GM06990 (cell line): ENCODE measurements around the gene GAST.
"Not testable (repeated sequence)": the region's sequence is repeated elsewhere in the genome, so short reads cannot be mapped to it uniquely, and the experiment has no call there.

Experiments used
- DNase-seq: peaks from one replicate; pipeline ENCODE4 v3.0.0-alpha.2; 2011; ENCODE audit not compliant: insufficient read length; ENCODE audit errors: extremely low read depth
- H3K27me3 ChIP-seq: replicated peaks from 2 replicates; pipeline ENCODE4 v1.6.0; 2011; ENCODE audit warnings: low read length; ENCODE audit not compliant: control insufficient read depth, insufficient read depth
- H3K36me3 ChIP-seq: 2 replicates; pipeline ENCODE4 v1.5.1; 2011; ENCODE audit warnings: low read length; ENCODE audit not compliant: control insufficient read depth, insufficient read depth
- H3K4me3 ChIP-seq: replicated peaks from 2 replicates; pipeline ENCODE4 v1.5.1; 2011; ENCODE audit warnings: low read depth, mild to moderate bottlenecking, control low read depth, low read length
- TF ChIP-seq, protein P1 (sequence below): IDR thresholded peaks from 2 replicates; pipeline ENCODE4 v1.5.1; 2011; ENCODE audit warnings: low read length, control low read depth, mild to moderate bottlenecking, inconsistent platforms; ENCODE audit not compliant: insufficient read depth, poor library complexity, severe bottlenecking

GAST gene

DNA sequence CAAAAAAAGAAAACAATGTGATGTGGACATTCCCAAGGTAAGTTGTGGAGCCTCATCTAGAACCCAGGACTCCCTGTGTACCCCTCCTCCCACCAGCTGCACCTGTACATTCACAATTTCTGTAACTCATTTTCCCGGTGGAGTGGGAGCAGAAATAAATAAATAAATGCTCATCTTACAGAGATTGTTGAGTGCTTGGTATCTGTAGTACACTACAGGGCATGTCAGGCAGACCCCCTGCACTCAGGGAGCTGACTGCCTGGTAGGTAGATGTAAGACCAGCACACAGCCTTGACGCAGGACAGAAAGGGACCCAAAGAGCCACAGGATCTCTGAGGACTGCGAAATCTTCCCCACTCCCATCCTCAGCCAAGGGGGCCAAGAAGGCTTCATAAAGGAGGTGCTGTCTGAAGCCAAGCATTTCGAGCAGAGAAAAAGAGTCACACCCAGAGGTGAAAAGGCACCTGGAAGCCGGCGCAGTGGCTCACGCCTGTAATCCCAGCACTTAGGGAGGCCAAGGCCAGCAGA is 16.9 kb upstream of the GAST start:
- no peak overlapping the region for H3K4me3 ChIP-seq
- DNase-seq, result no peak
- H3K27me3 ChIP-seq, result no peaks in the 10 kb centered on the region
- TF ChIP-seq, protein P1, sequence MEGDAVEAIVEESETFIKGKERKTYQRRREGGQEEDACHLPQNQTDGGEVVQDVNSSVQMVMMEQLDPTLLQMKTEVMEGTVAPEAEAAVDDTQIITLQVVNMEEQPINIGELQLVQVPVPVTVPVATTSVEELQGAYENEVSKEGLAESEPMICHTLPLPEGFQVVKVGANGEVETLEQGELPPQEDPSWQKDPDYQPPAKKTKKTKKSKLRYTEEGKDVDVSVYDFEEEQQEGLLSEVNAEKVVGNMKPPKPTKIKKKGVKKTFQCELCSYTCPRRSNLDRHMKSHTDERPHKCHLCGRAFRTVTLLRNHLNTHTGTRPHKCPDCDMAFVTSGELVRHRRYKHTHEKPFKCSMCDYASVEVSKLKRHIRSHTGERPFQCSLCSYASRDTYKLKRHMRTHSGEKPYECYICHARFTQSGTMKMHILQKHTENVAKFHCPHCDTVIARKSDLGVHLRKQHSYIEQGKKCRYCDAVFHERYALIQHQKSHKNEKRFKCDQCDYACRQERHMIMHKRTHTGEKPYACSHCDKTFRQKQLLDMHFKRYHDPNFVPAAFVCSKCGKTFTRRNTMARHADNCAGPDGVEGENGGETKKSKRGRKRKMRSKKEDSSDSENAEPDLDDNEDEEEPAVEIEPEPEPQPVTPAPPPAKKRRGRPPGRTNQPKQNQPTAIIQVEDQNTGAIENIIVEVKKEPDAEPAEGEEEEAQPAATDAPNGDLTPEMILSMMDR, result no peak
- peaks cover 28% of the 10 kb centered on the region for H3K36me3 ChIP-seq

DNA sequence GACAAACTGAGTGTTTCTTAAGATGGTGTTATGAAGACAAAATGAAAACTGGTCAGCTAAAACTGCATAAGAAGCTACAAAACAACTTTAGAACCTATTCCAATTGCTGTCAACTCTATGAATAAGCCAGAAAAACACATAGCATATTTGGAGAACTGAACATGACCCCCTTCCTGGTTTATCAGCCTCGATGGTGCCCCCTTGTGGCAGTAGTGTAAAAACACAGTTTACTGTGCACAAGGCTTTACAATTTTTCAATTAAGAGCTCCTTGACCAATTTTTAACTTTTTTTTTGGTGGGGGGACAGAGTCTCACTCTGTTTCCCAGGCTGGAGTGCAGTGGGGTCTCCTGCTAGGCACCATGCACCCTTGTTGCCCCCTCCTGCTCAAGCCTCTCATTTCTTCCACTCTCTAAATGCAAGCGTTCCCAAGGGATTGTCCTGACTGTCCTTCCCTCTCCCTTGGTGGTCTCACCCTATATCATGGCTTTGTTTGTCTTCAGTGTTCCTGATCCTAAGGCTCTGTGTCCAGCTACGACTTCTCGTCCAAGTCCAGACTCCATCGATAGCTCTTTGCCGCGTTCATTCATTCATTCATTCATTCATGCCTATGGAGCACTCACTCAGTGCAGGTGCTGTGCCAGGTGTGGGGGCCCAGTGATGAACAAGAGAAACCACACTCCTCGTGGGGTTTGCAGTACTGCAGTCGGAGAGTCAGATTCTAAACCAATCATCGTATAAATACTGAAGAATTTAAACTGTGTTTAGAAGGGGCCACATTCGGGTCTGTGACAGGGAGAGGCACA is 16.0 kb upstream of the GAST start:
- H3K36me3 ChIP-seq, result peaks cover 20% of the 10 kb centered on the region
- TF ChIP-seq, protein P1, result peak; percentile 79
- no peak overlapping the region for H3K4me3 ChIP-seq
- DNase-seq, result no peak
- no peaks in the 10 kb centered on the region for H3K27me3 ChIP-seq

DNA sequence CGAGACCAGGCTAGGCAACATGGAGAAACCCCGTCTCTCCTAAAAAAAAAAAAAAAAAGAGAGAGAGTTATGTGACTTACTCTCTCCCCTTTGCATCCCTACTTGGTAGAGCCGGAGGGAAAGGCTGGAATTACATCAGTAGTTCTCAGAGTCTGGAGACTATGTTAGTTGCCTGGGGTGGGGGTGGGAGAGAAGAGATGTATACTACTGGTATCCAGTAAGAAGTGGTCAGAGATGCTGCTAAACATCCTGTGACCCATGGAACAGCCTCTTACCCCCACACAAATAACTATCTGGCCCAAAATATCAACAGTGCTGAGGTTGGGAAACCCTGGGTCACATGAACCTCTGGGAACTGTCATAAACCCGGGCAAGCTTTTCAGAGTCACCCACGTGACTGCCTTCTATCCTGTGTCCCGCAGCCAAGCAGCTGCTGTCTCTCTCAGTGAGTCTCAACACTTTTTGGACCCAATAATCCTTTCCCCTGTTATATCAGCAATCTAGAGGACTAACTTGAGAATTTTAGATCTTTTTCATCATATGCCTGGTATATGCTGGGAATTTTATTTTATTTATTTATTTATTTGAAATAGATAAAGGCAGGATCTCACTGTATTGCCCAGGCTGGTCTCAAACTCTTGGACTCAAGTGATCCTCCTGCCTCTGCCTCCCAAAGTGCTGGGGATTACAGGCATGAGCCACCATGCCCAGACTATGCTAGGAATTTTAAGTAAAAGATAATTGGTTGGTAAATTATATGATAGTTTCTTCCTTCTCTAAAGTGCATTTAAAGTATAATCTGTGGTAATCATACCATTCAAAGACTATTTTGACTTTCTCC is 14.8 kb upstream of the GAST start:
- Histone ChIP-seq H3K36me3 (peaks cover 10% of the 10 kb centered on the region), H3K27me3 (no peaks in the 10 kb centered on the region), H3K4me3 (no peak overlapping the region)
- TF ChIP-seq, protein P1, result no peak
- DNase-seq, result no peak

DNA sequence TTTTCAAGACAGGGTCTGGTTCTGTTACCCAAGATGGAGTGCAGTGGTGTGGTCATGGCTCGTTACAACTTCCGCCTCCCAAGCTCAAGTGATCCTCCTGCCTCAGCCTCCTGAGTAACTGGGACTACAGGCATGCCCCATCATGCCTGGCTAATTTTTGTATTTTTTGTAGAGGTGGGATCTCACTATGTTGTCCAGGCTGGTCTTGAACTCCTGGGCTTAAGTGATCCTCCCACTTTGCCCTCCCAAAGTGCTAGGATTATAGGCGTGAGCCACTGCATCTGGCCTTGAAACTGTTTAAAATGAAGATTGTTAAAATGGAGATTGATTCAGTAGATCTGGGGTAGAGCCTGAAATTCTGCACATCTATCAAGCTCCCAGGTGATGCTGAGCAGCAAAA is 11.3 kb upstream of the GAST start:
- not testable (repeated sequence) for H3K27me3 ChIP-seq, DNase-seq, H3K4me3 ChIP-seq, H3K36me3 ChIP-seq

DNA sequence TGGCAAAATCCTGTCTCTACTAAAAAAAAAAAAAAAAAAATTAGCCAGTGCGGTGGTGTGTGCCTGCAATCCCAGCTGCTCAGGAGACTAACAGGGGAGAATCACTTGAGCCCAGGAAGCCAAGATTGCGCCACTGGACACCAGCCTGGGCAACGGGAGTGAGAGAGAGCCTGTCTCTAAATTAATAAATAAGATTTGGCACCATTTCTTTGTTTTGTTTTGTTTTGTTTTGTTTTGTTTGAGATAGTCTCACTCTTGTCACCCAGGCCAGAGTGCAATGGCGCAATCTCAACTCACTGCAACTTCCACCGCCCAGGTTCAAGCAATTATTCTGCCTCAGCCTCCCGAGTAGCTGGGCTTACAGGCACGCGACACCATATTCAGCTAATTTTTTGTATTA is 9.4 kb upstream of the GAST start:
- no peaks in the 10 kb centered on the region for H3K36me3 ChIP-seq
- TF ChIP-seq, protein P1, result no peak
- H3K4me3 ChIP-seq, result no peak overlapping the region
- DNase-seq, result no peak
- no peaks in the 10 kb centered on the region for H3K27me3 ChIP-seq
